NCI-H526 (cell line): Measurements from ENCODE around the gene CD27.
A peak's percentile ranks its signal among the peaks of the same experiment; 100 is the strongest.
"Not testable (repeated sequence)": the region's sequence is repeated elsewhere in the genome, so short reads cannot be mapped to it uniquely, and the experiment has no call there.

Experiments used
- DNase-seq, 2 experiments: peaks; one replicate each; lab custom pipeline; 2025; lab: John Stamatoyannopoulos, UW

Gene CD27

GRCh38 chr12:6488240-6488639 is 43.5 kb downstream of the CD27 start:
- no peak for DNase-seq

DNA sequence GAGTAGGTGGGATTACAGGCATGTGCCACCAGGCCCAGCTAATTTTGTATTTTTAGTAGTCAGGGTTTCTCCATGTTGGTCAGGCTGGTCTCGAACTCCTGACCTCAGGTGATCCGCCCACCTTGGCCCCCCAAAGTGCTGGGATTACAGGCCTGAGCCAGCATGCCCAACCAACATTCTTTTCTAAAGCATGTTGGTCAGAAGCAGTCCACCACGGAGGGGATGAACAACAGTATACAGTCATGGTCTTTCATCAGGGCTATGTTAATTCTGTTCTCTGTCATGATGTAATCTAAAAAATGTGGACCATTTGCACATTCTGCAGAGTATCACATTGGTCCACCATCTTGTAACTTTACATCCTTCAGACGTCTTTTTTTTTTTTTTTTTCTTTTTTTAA is 44.7 kb downstream of the CD27 start:
- no peak for DNase-seq

DNA sequence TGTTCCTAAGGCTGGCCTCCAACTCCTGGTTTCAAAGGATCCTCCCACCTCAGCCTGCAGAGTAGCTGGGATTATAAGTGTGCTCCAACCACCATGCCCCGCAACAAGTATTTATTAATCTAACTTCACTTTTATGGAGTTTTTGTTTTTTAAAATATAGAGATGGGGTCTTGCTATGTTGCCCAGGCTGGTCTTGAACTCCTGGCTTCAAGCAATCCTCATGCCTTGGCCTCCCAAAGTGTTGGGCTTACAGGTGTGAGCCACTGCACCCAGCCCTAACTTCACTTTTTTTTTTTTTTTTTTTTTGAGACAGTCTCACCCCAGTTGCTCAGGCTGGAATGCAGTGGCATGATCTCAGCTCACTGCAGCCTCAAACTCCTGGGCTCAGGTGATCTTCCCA is 45.9 kb downstream of the CD27 start:
- DNase-seq = not testable (repeated sequence)

DNA sequence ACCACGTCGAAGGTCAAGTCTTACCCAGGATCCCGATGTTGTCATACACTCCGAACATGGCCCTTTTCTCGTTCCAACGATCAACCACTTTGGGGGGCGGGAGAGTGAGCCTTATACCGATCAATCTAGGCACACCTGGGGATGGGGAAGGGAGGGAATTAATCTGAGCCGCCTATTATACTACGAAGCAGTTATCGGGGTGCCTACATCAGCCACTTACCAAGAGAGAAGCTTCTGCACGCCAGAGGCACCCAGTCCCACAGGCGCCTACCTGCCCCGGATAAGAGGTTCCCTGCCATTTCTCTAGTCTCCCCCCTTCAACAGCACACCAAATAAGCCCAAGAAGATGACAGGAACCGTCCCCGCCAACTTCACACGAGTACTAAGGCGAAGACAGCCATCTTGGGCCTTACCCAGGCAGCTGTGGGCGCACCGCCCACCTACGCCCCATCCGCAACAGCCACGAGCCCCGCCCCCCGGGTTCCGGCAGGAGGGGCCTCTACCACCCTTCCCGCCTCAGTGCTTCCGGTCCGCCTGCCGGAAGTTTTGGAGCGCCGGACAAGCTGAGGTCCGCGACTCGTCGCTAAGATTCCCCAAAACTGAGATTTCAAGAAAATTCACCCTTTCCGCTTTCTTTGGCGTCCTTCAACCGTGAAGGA is 48.2 kb downstream of the CD27 start, which contains the start of gene MRPL51:
TSS of gene MRPL51 (minus strand) at position 425 of the 659 bp plus-strand sequence. CDS start at position 299, 126 bp downstream.
- DNase-seq = peak; percentile 89 to 98

- DNase-seq = peak; percentile 94 to 98
These were observed 48.9 kb downstream of the CD27 start, which contains the start of gene NCAPD2 for GRCh38 chr12:6493497-6494257. NCAPD2 (plus strand) TSS chr12:6494102; CDS start chr12:6495099, 997 bp downstream.

DNA sequence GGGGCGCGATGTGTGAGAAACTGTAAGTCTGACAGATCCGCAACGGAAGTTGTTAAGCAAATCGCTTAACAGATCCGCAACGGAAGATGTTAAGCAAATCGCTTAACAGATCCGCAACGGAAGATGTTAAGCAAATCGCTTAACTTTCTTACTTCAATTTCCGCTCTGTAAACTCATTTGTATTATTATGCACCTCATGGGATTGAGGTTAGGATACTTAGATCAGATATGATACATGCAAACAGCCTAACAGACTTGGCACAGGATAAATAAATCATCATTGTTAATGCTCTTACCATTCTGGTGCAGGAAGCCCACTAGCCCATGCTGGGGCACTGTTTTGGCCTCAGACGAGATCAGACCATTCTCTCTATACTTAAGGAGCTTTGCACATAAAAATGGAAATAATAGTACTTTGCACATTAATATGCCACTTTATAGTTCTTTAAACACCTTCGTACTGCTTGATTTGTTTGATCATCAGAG is 49.5 kb downstream of the CD27 start:
- peak in 1 of 2 experiments; percentile 37 for DNase-seq

DNA sequence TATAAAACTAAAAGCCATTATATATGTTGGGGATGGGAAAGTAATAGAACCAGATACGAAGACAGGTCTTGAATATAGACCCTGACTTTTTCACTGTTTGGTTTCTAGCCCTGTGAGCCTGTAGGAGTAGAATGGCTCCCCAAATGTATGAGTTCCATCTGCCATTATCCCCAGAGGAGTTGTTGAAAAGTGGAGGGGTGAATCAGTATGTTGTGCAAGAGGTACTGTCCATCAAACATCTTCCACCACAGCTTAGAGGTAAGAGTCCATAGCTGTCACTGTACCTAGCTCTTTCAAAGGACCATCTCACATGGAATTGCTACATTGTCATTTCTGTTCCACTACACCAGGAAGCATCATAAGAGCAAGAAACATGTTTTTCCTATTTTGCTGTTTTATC is 50.2 kb downstream of the CD27 start:
- DNase-seq = no peak

DNA sequence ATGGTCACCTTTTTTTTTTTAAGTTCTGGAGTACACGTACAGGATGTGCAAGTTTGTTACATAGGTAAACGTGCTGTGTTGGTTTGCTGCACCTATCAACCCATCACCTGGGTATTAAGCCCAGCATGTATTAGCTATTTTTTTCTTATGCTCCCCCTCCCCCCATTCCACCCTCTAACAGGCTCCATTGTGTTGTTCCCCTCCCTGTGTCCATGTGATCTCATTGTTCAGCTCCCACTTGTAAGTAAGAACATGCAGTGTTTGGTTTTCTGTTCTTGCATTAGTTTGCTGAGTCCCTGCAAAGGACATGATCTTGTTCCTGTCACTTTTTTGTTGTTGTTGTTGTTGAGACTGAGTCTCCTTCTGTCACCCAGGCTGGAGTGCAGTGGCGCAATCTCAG is 52.5 kb downstream of the CD27 start:
- DNase-seq = not testable (repeated sequence)

GRCh38 chr12:6500466-6500865 is 55.7 kb downstream of the CD27 start:
- no peak for DNase-seq
